ENCODE measurements around the gene MALL.
"Not testable (repeated sequence)": the region's sequence is repeated elsewhere in the genome, so short reads cannot be mapped to it uniquely, and the experiment has no call there.

Gene MALL

DNA sequence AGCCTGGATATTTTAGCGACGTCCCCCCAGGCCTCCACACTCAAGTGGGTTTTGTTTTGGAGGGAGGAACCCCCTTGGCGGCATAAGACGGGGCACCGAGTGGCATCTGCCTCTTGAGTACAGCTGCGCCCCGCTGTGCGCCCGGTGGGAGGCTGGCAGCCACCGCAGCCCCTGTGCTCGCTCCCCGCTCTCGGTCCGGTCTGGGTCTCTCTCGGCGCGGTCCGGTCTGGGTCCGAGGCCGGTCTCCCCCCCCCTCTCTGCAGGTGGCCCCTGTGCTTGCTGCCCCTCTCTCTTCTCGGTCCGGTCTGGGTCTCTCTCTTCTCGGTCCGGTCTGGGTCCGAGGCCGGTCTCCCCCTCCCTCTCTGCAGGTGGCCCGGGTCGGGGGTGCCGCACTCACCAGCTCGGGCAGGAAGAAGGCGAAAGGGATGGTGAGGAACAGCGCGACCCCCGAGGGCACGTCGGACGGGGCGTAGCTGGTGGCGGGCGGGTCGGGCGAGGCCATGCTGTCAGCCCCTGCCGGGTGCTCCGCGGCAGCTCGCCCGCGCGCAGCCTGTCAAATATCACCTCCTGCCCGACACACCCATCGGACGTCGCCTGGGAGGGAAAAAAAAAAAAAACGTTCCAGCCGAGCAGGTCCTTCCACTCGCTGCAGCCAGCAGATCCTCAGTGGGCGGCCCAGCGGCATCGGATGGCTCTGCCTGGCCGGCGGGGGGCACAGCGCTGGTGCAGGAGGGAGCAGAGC lies at the start of gene MALL:
MALL (minus strand) TSS at position 532 of the 742 bp plus-strand sequence; CDS start at position 502, 30 bp downstream.
- peak; percentile 70 for DNase-seq (ENCODE audit: low spot score)

DNA sequence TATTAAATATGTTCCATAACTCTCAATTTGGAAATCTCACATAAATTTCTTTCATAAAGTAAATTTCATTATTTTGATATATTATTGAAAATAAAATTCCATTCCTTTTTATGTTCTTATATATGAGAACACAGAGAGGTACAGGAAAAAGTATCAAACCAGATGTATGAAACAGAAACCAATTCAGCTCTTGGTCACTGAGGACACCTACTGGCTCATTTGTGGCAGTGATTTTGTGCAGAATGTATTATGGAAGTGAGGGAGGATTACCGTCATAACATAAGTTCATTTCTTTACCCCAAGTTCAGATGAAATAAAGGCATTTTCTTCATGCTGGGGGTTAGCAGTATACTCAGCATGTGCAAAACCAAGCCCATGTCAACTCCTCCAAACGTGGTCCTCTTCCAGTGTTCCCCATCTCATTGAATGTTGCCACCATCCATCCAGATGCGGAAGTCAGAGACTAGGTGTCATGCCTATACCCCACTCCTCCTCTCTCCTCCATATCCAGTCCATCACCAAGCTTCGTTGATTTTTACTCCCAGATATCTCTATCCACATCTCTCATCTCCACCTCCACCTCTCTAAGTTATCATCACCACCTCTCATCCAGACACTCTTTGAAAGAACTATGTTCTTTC lies 41.7 kb upstream of the MALL start:
- peak; percentile 60 for DNase-seq (ENCODE audit: low spot score)

DNA sequence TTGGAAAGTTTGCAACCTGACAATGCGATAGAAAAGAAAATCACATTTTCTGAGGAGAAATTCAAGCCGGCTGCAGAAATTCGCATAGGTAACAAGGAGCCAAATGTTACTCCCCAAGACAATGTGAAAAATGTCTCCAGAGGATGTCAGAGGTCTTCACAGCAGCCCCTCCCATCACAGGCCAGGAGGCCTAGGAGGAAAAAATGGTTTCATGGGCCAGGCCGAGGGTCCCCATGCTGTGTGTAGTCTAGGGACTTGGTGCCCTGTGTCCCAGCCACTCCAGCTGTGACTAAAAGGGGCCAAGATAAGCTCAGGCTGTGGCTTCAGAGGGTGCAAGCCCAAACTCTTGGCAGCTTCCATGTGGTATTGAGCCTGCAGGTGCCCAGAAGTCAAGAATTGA lies 39.2 kb upstream of the MALL start:
- not testable (repeated sequence) for DNase-seq (ENCODE audit: low spot score)

DNA sequence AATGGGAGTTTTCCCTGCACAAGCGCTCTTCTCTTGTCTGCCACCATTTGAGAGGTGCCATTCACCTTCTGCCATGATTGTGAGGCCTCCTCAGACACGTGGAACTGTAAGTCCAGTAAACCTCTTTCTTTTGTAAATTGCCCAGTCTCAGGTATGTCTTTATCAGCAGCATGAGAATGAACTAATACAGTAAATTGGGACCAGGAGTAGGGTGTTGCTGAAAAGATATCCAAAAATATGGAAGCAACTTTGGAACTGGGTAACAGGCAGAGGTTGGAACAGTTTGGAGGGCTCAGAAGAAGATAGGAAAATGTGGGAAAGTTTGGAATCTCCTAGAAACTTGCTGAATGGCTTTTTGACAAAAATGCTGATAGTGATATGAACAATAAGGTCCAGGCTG lies 38.6 kb upstream of the MALL start:
- not testable (repeated sequence) for DNase-seq (ENCODE audit: low spot score)

DNA sequence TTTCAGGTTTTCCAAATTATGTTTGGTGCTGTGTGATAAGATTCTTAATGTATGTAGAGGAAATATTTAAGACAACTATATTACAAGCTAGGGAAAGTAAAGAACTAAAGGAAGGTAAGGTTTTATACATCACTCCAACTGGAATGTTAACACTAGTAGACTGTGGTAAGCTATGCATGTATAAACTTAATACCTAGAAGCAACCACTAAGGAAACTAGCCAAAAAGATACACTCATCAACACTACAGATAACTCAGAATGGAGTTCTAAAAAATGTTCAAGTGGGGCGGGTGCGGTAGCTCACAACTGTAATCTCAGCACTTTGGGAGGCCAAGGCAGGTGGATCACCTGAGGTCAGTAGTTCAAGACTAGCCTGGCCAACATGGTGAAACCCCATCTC lies 37.8 kb upstream of the MALL start:
- no peak for DNase-seq (ENCODE audit: low spot score)

DNA sequence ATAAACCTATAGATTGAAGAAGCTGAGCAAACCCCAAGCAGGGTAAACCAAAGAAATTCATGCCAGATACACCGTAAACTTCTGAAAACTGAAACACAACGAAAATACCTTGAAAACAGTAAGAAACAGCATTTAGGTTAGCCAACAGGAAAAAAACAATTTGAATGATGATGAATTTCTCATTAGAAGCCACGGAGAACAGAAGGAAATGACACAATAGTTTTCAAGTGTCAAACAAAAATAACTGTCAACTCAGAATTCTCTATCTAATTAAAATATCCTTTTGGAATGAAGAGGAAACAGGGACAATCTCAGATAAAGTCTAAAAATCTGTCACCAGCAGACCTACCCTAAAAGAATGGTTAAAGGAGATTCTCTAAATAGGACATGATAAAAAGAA lies 37.3 kb upstream of the MALL start:
- no peak for DNase-seq (ENCODE audit: low spot score)

DNA sequence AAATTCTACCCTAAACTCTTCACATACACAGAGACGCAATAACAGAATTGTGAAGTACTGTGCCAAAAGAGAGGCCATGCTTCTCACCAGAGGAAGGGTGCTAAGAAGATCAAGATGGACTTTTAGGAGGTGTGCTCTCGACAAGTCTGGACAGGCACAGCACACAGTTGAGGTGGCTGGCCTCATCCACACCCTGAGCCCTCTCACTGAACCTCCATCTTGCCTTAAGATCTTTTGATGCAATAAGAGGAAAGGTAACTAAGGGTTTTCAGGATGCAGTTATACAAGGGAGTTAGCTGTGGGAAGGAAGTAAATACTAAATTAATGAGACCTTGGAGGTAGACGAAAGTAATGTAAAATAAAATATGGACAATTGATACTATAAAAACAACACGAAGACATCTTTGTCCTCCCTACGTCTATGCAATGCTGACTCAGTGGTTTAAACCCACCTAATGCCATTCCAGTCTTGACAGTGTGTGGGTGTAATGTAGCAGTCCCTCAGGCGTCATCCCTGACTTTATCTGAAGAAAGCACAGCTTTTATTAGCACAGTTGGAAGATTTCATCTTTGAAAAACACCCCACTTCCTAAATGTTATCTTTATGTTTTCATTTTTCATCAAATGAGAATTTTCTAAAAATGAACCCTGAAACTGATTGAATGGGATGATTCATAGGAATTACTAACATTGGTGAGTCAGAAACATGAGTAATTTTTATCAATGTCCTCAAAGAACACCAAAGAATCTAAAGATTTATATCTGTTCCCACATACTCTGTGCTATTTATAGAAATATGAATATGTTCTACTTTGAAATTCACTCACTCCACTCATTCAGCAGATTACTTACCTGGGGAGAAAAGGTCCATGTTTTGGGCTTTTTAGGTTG lies 34.0 kb upstream of the MALL start:
- peak; percentile 38 for DNase-seq (ENCODE audit: low spot score)

DNA sequence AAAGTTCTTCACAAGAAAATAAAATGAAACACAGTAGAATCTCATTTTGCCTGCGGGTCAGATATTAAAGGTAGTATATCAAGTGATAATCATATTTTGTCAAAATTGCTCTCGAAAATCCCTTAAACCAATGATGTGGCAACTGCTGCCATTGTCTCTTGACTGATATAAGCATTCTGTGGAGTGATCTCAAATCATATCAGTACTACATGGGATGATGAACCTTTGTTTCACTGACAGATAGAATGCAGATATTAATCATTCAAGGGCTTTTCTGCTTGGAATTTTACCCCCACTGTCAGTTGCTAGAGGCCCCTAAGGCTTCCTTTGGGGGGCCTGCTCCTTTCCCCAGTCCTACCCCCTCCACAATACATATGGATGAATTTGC lies 31.3 kb upstream of the MALL start:
- DNase-seq (ENCODE audit: low spot score), result no peak

DNA sequence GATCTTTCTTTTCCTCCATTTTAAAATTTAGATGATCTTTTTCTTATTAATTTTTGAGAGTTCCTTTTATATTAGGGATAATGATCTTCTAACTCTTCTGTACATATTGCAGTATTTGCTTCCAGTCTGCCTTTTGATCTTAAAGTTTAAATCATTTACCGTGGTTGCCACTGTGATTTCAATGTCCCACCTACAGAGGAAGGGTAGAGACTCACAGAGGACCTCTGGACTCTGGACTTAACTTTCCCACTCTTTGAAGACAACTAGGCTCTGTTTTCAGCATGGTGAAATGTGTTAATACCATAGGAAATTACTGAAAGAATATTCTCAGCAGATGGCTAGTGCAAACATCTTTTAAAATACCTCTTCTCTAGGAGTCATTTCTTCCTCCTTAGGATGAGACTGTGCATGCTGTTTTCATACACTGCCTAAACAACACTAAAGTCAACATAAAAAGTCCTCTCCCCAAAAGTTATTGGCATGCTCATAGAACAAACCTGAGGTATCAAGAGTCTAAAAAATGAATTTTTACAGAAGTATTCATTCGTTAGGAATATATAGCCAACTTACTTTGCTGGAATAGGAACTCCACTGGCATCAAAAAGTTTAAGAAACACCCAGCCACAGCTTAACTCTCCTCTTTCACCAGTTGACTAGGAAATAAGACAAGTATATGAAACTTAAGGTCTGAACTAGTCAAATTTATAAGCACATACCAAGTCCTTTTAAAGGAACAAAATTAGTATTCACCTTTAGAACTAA lies 30.7 kb upstream of the MALL start:
- no peak for DNase-seq (ENCODE audit: low spot score)

DNA sequence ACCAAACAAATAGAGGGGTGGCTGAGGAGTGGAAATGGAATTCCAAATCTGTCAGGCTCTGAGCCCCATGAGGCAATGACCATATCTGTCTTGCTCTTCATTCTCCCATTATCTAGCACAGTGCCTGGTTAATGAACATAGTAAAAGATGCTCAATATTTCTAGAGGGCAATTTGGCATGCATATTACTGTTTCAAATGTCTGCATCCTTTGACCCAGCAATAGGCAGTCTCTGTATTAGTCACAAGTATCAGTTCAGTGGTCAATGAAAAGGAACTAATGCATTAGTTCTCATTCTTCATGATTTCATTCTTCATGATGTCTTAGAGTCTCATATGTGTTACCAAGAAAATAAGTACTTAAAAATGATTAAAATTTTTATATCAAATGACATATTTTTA lies 28.4 kb upstream of the MALL start:
- DNase-seq (ENCODE audit: low spot score), result no peak

DNA sequence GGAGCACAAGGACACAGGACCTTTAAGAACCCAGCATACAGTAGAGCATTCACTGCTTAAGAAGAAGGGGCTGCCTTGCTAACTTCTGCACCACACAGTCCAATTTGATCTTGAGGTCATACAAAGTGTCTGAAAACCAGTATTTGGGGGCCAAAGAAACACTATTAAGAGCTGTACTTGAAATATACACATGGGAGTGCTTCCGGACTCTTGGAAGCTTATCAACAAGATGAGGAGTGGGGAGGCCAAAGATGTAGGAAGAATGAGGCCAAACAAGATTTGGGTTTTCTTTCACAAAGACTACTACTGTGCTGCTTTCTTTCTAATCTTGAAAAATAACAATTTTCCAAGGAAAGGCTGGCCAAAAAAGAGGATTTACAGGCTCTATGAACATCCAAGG lies 24.8 kb upstream of the MALL start:
- no peak for DNase-seq (ENCODE audit: low spot score)

DNA sequence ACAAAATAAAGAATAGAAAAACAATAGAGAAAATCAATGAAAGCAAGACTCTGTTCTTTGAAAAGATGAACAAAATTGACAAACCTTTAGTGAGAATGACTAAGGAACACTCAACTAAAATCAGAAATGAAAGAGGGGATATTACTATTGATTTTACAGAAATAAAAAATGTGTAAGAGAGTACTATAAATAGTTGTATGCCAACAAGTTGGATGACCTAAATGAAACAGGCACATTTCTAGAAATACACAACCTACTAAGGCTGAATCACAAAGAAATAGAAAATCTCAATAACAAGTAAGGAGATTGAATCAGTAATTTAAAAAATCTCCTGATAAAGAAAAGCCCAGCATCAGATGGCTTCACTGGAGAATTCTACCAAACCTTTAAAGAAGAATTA lies 18.4 kb upstream of the MALL start:
- DNase-seq (ENCODE audit: low spot score), result no peak

DNA sequence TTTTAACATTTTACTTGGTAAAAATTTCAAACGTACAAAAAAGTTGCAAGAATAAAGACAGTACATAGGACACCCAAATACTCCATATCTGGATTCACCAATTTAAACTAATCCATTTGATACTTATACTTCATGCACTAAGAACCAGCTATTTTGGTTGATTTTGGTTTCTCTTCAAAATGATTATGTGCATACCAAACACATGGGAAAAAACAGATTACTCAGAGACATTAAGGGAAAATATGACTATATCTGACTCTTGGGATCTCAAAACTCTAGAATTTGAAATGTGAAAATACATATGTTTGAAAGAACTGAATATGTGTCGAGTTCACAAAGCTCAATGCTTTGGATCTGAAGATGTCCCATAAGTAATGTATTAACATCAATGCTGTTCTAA lies 15.5 kb upstream of the MALL start:
- no peak for DNase-seq (ENCODE audit: low spot score)

DNA sequence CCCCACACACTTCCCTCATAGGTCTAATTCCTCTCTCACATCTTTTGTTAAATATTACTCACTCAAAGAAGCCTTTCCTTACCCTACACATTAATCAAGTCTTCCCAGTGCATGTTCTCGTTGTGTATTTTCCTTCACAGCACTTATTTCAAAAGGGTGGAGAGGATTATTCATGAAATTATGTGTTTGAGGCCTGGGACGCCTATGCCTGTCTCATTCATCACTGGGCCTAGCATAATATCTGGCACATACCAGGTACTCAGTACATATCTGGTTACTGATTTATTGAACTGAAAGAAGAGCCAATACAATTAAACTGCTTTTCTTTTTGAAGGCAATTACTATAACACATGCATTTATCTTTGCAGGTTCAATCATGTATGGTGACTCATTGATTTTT lies 15.1 kb upstream of the MALL start:
- no peak for DNase-seq (ENCODE audit: low spot score)

DNA sequence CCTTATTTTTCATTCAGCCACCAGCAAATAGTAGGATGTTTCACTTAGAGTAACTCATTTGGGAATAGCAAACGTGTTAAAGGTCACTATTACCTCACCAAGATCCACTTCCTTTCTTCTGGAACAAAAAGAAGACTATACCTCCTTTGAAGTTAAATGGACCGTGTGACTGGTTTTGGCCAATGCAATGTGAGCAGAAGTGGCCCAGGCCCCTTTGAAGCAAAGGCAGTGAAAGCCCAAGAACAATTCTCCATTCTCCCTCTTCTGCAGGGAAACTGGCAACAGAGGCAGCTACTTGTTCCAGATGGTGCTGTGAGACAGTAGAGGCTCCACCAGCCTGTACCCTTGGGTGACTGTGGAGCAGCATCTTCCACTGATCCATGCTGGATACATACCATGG lies 11.3 kb upstream of the MALL start:
- DNase-seq (ENCODE audit: low spot score), result no peak

DNA sequence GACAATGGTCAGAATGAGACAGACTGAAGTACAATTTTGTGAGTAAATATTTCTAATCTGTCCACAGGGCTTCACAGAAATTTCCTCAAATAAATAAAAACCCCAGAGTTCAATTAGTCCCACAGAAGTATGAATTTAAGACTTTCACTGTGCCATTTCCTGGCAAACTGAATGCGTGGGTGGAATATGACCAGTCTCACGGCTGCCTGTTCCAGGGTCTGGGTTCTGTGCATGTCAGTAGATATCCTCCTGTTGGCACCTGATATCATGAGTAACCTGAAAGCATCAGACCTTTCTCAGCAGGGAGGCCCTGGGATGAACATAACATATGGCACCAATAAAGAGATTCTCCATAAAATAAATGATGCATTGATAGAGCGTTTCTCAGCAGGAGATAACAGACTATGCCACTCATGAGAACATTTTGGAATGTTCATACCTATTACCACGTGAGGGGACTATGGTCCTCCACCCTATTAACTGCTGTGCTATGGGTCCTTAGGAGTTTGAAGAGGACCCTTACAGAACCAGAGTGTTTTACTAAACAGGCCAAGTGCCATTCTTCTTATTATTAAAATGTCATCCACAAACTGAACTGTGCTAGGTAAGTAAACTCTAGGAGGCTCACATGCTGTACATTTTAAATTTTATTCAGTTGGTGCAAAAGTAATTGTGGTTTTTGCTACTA lies 10.6 kb upstream of the MALL start:
- no peak for DNase-seq (ENCODE audit: low spot score)

DNA sequence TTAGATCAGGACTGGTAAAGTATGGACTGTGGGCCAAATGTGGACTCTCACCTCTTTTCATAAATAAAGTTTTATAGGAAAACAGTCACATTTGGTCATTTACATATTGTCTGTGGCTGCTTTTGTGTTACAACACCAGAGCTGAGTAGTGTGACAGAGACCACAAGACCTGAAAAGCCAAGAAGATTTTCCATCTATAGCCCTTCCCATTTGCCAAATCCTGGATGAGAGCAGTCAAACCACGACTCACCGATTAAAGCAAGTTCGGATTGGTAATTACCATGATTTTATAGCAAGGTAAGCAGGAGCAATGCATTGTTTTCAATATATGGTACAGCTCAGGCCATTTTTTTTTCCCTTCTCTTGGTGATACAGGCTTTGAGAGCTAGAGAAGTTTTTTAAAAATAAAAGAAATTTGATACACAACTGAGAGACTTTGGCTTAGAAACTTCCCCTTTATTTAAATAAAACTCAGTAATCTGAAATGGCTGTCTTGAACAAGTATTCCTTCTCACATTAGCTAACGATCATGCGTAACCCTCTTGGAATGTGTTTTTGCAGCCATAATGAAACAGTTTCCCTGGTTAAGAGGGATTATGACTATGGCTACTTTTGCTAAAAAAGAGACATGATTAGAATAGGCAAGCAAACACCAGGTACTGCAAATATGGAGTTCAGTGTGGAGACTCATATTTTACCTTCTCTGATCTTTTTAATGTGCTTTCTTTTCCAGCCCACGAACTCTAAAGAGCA lies 9.5 kb upstream of the MALL start:
- no peak for DNase-seq (ENCODE audit: low spot score)

DNA sequence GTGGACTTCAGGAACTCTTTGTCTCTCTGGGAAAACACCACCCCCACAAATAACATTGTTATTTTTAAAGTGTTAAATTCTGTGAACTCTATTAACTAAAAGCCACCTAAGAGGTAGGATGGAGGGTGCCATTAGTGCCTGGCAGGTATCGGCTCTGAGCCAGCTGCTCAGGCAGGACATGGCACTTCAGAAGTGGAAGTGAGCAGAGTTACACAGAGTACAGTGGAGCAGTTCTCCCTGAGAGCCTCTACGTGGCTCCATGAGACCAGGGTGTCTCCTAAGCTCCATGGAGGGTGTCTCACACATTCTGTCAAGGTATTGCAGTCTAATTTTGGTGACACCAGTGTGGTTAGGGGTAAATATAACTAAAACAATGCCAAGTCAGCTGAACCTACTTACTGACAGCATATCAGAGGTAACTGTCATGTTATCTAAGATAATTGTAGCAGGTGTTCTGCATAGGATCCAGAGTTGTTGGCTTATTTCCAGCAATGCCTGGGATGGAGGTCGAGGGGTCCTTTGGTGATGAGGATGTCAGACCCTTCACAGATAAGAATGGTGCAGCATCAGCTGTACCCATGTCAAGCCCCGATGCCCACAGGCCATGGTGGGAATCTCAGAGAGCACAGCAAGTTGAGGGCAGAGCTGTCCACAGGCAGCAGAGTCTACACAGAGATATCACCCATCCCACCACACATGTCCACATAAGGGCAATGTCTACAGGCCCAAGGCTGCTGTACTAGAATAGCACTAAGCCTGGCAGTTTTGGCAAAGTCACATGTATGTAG lies 8.6 kb upstream of the MALL start:
- no peak for DNase-seq (ENCODE audit: low spot score)

DNA sequence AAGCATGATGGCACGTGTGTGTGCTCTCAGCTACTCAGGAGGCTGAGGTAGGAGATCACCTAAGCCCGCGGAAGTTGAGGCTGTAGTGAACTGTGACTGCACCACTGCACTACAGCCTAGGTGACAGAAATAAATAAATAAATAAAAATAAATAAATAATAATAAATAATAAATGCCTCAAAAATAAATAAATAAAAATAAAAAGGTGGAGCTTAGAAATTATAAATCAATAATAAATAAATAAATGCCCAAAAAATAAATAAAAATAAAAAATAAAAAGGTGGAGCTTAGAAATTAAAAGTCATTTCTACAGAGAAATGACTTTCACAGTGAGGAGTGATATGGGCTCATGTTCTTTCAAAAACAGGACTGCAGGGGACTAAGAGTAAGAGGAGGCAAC lies 6.0 kb upstream of the MALL start:
- no peak for DNase-seq (ENCODE audit: low spot score)

DNA sequence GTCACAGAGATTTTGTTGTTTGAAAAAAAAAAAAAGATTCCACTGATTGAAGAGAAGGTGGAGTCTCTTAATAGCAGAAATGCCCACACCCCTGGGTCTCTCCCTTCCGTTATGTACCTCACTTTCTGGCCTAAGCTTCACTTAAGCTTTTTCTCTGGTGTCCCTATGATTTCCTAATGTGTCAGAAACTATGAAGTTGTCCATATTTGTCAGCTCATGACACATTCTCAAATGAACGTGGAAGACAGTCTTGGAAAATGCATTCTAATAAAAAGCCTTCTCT lies 5.4 kb upstream of the MALL start:
- DNase-seq (ENCODE audit: low spot score), result no peak

Data from AG20443 (cell line).